GM19455 (cell line): ENCODE measurements around the gene CDK11B.
"Not testable (repeated sequence)": the region's sequence is repeated elsewhere in the genome, so short reads cannot be mapped to it uniquely, and the experiment has no call there.

ENCODE experiments used
- ATAC-seq: cut with Tn5 transposase; IDR thresholded peaks from one replicate; pipeline ENCODE4 v1.9.1; 2021; ENCODE audit not compliant: unreplicated experiment

The CDK11B gene

GRCh38 chr1:1658583-1659549, at the start of gene CDK11B:
Gene CDK11B, minus strand, starts transcription at chr1:1659004. Its CDS starts 1,519 bp downstream, at chr1:1657485.
- peak; percentile 66 for ATAC-seq

DNA sequence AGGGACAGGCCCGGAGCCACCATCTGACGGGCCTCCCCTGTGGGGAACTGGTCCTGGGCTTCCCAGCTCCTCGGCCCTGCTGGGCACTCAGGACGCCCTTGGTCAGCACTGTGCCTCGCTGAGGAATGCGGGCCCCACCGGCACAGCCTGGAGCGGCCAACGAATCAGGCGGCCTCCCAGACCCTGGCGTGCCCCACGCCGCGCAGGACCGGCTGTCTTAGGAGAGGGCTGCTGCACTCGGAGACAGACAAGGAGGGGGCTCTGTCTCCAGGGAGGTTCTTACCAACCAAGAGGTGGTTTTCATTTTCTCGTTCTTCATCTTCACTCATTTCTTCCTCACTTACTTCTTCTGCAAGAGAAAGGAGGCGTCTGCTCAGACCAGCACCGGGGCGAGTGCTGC, 49.1 kb upstream of the CDK11B start:
- ATAC-seq = not testable (repeated sequence)

DNA sequence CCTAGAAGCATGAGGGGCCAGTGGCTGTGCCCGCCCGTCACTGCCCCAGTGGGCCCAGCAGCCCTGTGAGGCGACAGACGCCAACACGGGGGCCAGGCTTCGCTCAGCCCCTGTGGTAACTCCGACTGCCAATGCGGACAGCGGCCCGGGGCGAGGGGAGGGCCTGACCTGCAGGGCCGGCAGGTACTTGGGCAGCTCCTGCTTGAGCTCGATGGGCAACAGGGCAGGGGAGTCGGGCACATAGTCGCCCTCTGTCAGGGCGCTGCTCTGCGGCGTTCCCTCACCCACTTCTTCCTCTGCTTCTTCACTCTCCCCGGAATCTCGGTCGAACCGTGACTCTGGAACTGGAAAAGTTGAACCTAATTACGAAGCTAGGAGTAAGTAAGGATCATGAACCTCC, 48.4 kb upstream of the CDK11B start:
- ATAC-seq = not testable (repeated sequence)

- not testable (repeated sequence) for ATAC-seq
Observed at GRCh38 chr1:1705623-1706022, 46.8 kb upstream of the CDK11B start.

- ATAC-seq = not testable (repeated sequence)
Observed at GRCh38 chr1:1704284-1704957, 45.6 kb upstream of the CDK11B start.

- ATAC-seq = no peak
Observed at GRCh38 chr1:1703796-1704195, 45.0 kb upstream of the CDK11B start.

GRCh38 chr1:1702506-1702905, 43.7 kb upstream of the CDK11B start:
- not testable (repeated sequence) for ATAC-seq

DNA sequence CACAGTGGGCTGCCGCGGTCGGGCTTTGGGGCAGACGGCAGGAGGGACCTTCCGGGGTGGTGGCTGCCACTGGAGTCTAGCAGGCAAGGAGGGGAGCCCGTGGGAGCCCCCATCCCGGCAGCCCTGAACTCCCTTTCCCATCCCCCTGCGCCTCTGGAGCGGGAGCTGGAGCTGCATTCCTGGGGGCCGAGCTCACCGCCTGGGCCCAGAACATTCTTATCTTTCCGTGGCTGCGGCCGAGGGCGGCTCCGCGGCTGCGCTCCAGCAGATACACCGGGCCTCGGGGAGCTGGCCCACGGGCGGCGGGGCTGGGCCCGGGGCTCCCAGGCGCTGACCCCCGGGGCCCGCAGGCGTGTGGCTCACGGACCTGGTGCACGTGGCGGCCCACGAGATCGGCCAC, 41.8 kb upstream of the CDK11B start:
- ATAC-seq = not testable (repeated sequence)

GRCh38 chr1:1700067-1700466, 41.3 kb upstream of the CDK11B start:
- not testable (repeated sequence) for ATAC-seq

DNA sequence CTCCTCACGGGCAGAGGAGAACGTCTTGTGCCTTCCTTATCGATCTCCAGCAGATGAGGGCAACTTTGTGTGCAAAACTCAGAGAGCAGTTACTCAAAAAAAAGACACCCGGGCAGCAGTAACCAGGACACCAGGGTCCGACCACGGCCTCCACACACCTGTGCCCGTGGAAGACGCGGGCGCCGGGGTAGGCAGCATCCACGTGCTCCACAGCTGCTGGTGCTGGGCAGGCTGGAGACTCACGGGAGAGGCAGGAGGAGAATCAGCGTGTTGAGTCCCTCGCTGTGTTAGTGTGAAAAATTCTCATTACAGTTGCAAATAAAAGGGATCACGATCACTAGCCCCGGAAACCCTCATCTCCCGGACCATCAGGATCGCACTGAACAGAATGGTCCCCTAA, 40.3 kb upstream of the CDK11B start:
- not testable (repeated sequence) for ATAC-seq

DNA sequence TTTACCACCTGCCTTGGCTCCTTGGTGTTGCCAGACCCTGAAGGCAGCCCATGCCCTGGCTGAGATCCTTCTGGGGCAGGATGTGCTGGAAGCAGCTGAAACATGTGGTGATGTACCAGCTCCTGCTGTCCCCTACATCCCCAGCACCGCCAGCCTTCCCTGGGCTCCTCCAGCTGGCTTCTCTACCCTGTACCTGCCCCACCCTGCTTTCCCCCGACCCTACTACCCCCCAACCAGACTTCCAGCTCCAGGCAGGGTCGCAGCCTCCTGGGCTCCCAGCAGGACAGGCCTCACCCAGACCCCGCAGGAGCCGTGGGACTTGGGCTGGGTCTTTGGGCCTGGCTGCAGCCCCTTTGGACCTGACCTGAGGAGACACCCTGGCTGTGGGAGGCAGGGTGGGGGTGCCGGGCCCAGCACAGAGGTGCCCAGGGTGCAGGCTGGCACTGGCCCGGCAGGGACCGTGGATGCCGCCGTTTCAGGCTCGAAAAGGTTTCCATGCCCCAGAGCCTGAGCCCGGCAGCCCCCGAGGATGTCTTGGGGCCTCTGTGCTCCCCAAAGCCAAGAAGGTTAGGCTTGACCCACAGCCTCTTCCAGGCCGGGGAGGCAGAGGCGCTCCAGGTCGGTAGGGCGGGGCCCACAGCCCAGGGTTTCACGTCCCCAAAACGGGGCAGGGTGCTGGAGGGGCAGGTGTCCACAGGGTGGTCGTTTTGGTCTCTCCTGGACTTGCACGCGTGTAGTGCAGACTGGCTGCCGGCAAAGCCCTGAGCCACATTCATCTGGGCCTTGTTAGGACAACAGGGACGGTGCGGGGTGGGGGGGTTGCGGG, 38.8 kb upstream of the CDK11B start:
- ATAC-seq = not testable (repeated sequence)

DNA sequence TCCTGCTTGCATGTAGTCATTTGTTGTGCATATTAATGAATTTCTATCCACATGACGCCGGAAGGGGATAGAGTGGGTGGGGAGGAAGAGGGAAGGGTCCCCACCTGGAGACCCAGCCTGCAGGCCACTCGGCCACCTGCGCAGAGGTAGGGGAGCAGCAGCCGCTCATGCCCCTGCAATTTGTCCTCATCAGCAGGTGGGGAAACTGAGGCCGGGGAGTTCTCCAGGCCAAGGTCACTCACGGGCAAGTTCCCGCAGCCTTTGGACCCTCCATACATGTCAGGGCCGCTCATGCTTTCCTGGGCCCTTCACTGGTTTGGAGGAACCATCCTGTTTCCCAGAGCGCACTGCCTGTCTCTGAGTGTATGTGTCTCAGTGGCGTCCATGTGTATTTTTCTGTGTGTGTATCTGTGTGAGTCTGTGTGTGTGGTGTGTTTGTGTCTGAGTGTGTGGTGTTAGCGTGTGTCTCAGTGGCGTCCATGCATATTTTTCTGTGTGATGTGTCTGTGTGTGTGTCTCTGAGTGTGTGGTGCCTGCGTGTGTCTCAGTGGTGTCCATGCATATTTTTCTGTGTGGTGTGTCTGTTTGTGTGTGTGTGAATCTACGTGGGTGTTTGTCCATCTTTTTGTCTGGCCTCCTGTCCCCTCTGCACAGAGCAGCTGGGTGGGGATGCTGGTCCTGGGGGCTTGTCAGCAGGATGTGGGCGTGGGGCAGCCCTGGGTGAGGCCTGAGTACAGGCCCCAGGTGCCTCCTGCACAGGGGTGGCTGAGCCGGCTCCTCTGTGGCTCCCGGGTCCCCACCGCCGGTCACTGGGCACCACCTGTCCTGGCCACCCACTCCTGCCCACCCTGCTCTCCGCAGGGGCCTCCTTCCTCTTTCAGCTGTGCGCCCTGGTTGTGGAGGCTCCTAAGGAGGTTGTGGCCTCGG, 37.9 kb upstream of the CDK11B start:
- not testable (repeated sequence) for ATAC-seq

- peak; percentile 81 for ATAC-seq
Observed at GRCh38 chr1:1692714-1693647, 34.2 kb upstream of the CDK11B start, which contains the start of gene SLC35E2B. Gene SLC35E2B, minus strand, starts transcription at chr1:1692795. Its CDS starts 16,096 bp downstream, at chr1:1676699.

- ATAC-seq = peak; percentile 38
Observed at GRCh38 chr1:1692324-1692713, 33.5 kb upstream of the CDK11B start.

DNA sequence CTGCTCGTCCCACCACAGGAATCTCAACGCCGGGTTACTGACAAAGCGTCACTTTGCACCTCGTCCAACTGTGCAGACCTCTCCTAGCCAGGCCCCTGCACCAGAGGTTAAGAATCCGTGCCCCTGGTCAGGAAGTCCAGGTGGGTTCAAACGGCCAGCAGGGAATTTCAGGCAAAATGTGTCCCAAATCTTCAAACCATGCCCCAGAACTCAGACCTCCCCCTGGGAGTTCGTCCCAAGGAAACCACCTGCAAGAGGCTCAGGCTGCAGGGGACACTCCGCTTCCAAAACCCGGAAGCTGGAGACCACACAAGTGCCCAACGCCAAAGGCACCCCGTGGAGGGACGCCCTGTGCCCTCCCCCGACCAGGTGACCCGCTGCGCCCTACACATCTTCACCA, 32.6 kb upstream of the CDK11B start:
- not testable (repeated sequence) for ATAC-seq

DNA sequence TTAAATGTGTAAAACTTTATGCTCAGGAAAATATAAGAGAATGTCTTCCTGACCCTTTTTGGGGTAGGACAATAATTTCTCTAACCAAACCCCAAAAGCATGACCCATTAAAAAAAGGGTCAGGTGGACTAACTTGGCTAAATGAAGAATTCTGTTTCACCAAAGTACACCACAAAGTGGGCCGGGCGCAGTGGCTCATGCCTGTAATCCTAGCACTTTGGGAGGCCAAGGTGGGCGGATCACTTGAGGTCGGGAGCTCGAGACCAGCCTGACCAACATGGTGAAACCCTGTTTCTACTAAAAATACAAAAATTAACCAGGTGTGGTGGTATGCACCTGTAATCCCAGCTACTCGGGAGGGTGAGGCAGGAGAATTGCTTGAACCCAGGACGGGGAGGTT, 30.7 kb upstream of the CDK11B start:
- not testable (repeated sequence) for ATAC-seq

DNA sequence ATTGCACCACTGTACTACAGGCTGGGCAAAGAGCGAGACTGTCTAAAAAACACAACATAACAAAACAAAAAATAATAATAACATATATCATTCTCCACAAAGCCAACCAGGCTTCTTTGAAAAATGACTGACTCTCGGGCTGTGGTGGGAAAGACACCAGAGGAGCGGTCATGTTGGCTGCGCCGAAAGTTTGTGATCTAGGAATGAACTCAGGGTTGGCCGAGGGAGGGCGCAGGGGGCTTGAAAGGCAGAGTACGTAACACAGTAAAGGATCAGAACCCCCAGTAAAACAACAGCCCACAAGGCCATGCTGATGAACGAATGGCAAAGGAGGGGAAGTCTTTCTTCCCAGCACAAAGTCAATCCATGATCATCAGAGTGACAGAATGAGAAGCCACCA, 29.0 kb upstream of the CDK11B start:
- no peak for ATAC-seq

GRCh38 chr1:1684031-1684681, 25.4 kb upstream of the CDK11B start:
- ATAC-seq = no peak
